ENCODE data around the gene C1QB.

Gene C1QB

DNA sequence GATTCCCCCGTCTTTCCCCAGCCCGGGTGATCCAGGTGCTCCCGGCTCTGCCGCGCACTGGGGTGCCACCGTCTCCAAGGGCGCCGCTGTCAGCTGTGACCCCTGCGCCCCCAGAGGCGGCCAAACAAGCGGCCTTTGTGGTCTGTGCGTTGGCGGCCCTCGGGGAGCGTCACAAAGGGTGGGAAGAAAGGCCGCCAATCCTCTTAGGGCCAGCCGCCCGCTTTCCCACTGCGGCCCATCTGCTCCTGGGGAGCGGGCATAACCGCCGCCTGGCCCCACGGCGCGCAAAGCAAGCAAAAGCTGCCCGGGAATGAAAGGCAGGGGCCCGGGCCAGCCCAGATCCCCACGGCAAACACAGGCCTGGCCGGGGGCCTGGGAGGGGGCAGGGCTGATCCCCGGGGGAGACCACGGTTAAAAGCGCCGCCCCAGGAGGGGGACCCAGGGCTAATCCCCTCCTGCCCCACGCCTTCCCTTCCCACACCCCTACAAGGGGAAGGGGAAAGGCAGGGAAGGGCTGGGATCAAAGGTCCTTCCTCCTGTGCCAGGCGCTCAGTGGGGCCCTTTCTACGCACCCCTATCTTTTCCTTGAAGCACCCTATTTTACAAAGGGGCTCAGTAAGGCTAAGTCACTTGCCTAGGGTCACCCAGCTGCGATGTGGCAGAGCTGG lies 24.0 kb downstream of the C1QB start:
- no peak for DNase-seq (ENCODE audit: low read depth)
- TF ChIP-seq, protein P1, sequence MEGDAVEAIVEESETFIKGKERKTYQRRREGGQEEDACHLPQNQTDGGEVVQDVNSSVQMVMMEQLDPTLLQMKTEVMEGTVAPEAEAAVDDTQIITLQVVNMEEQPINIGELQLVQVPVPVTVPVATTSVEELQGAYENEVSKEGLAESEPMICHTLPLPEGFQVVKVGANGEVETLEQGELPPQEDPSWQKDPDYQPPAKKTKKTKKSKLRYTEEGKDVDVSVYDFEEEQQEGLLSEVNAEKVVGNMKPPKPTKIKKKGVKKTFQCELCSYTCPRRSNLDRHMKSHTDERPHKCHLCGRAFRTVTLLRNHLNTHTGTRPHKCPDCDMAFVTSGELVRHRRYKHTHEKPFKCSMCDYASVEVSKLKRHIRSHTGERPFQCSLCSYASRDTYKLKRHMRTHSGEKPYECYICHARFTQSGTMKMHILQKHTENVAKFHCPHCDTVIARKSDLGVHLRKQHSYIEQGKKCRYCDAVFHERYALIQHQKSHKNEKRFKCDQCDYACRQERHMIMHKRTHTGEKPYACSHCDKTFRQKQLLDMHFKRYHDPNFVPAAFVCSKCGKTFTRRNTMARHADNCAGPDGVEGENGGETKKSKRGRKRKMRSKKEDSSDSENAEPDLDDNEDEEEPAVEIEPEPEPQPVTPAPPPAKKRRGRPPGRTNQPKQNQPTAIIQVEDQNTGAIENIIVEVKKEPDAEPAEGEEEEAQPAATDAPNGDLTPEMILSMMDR (IDR thresholded peaks at IDR 0.05; ENCODE audit: control insufficient read depth, insufficient read depth, low read depth, low read length, missing control alignments): no peak
- H3K4me3 ChIP-seq (ENCODE audit: control insufficient read depth, low read depth, low read length): no peak overlapping the region

DNA sequence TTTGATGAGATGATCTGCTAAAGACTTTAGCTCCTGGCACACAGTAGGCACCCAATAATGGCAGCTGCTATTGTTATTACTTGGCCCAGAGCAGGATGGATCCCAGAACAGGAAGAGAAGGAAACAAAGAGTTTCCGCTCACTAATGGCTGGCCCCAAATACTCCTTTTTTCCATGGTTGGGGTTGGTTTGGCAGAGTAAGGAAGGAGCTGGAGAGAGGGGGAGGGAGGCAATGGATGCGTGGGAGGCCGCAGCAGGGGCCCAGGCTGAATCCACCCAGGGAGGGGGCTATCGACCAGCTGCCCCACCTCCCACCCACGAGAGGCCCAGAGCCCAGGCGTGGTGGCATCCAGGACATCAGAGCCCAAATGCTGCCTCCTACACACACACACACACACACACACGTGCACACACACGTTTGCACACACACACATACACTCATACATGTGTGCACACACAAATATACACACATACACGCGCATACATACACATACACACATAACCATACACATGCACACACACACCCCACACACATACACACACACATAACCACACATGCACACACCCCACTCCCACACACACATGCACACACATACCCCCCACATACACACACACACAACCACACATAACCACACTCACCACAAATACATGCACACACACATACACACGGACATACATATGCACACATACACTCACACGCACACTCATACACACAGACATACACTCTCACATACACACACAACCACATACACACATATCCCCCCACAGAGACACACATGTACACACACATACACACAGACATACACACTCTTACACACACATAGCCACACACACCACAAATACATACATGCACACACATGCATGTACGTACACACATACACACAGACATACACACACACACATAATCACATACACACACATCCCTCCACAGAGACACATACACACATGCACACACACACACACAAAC lies 25.2 kb downstream of the C1QB start:
- no peak for DNase-seq (ENCODE audit: low read depth)
- H3K4me3 ChIP-seq (ENCODE audit: control insufficient read depth, low read depth, low read length): no peak overlapping the region
- TF ChIP-seq, protein P1 (IDR thresholded peaks at IDR 0.05; ENCODE audit: control insufficient read depth, insufficient read depth, low read depth, low read length, missing control alignments): no peak

DNA sequence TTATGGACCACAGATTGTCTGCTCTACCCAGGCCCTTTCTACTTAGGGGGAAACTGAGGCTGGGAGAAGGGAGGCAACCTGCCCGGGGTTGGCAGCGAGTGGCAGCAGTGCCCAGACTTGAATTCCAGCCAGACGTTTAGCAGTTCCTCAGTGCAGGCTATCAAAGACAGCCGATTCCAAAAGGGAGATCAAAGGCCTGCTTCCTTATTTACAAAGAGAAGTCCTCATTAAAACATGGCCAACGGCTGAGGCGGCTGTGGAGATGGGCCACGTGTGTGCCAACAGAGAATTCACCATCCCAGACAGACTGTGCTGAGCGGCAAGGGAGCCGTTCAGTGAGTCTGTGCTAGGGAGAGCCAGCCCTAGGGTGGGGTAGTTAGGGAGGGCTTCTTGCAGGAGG lies 27.7 kb downstream of the C1QB start:
- DNase-seq (ENCODE audit: low read depth): no peak
- H3K4me3 ChIP-seq (ENCODE audit: control insufficient read depth, low read depth, low read length): no peak overlapping the region
- TF ChIP-seq, protein P1 (IDR thresholded peaks at IDR 0.05; ENCODE audit: control insufficient read depth, insufficient read depth, low read depth, low read length, missing control alignments): no peak

DNA sequence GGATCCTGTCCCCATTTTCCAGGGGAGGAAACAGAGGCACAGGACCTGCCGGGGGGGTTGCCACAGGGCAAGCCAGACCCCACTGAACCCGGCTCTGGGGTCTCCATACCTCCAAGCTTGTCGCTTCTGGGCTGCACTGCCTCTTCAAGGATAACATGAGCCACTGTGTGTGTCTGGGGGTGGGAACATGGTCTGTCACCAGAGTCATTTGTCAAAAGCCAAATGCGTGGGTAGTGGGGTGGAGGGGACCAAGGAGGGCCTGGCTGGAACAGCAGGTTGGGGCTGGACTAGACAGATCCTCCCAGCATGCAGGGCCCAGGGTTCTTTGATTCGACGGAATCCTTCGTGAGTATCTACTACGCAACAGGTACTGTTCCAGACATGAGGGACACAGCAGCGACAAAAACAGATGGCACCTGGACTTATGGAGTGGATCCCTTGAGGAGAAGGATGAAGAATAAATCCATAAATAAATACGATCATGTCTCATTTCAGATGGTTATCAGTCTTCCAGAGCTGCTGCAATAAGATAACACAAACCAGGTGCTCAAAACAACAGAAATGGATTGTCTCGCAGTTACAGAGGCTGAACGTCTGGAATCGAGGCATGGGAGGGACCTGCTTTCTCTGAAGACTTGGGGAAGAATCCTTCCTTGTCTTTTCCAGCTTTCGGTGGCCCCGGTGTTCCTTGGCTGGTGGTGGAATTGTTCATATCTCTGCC lies 28.7 kb downstream of the C1QB start:
- no peak overlapping the region for H3K4me3 ChIP-seq (ENCODE audit: control insufficient read depth, low read depth, low read length)
- TF ChIP-seq, protein P1 (IDR thresholded peaks at IDR 0.05; ENCODE audit: control insufficient read depth, insufficient read depth, low read depth, low read length, missing control alignments): no peak
- no peak for DNase-seq (ENCODE audit: low read depth)

DNA sequence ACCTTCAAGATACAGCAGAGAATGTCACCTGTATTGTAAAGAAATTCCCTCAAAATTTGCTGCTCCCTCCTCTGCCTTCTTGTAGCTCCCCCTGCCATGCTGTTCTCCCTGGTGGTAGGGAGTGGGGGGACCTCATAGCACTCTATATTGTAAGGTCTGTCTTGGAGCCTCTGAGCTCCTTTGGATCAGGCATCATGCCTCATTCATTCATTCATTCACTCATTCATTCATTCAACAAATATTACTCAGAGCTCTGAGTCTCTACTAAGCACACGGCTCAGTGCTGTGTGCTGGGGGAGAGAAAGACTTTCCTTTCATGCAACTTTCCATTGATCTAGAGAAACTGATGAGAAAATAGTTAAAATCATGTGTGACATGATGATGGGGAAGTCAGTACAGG lies 30.5 kb downstream of the C1QB start:
- DNase-seq (ENCODE audit: low read depth): no peak
- no peak overlapping the region for H3K4me3 ChIP-seq (ENCODE audit: control insufficient read depth, low read depth, low read length)
- TF ChIP-seq, protein P1 (IDR thresholded peaks at IDR 0.05; ENCODE audit: control insufficient read depth, insufficient read depth, low read depth, low read length, missing control alignments): no peak

DNA sequence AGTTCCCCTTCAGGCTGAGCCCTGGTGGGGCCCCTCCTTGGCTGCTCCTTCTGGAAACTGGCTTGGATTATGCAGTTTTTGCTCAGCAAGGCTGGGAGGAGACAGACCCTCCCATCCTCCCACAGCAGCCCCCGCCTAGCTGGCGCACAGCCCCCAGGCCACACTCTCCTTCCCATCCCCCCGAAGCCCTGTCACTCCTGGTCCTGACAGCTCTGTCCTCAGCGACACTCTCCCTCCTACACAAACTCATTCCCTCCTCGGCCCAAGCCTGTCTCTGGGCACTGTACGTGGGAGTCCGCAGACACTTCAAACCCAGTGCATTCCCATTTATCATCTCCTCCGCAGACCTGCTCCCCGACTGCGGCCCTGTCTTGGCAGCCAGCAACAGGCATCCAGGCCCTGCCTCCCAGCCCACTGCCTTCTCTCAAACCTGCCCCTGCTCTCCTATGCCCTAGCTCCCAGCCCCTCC lies 32.6 kb downstream of the C1QB start:
- H3K4me3 ChIP-seq (ENCODE audit: control insufficient read depth, low read depth, low read length): no peak overlapping the region
- TF ChIP-seq, protein P1 (IDR thresholded peaks at IDR 0.05; ENCODE audit: control insufficient read depth, insufficient read depth, low read depth, low read length, missing control alignments): no peak
- DNase-seq (ENCODE audit: low read depth): no peak
